Endometrial microvascular endothelial cells (primary cell): ENCODE results near the gene SH3RF3. TPM values are rescaled to one million over a fixed set of nuclear protein-coding genes. Genes with fewer than 3 reads are reported as not detected.

Source experiments
- in situ Hi-C: cut with HindIII; loops from 2 replicates; pipeline ENCODE4 v1.10.0; 2017; ENCODE audit warnings: low sequenced_read_pairs, low pct_unique_long_range_greater_than_20kb; ENCODE audit errors: inconsistent ontology term
- total RNA-seq: library from RNA; depleted of rRNA; stranded (reverse); fragments of >200 nt; gene quantifications from one replicate; pipeline ENCODE4 v1.2.3, GENCODE V29; 2015; ENCODE audit errors: inconsistent ontology term

Gene SH3RF3
- total RNA-seq, 1 donor from 2014 or later = 11.7 TPM

DNA sequence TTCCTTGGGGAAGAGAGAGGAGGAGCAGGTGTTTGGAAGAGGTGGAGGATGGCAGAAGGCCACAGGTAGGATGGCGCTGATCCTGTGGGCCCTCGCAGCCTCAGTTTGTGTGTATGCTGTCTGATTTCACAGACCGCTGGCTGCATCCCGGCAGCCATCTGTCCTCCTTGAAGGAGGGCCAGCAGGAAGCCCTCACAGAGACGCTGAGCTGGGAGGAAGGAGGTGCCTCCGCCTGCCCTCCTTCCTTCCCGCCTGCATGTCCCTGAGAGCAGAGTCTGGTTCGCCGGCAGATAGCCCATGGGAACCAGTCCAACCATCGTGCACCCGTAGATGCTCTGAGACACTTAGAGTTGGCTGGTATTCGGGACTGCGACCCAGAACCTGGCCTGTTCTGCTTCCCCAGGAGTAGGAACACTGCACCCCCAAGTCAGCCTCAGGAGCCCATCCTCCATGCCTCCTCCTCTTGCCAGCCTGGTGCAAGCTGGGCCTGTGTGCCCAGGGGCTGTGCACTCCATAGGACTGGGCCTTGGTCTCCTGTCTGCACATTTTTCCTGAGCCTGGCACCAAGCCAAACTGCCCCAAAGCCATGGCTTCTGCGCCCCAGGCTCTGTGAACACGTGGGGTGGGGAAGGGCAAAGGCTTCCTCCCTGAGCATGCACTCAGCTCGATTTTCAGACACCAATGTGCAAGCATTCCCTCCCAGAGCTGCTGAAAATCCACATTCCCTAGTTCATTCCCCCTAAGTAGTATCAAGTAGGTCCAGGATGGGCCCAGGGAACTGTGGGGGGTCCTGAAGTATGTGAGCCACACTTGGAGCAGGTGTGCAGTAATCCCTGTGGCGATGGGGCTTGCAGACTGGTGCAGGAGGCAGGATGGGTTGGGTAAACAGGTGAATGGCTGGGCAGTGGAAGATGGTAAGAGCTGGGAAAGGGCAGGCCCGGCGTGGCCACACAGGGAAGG is 369.2 kb downstream of the SH3RF3 start:
- in situ Hi-C loops = no loop called here

DNA sequence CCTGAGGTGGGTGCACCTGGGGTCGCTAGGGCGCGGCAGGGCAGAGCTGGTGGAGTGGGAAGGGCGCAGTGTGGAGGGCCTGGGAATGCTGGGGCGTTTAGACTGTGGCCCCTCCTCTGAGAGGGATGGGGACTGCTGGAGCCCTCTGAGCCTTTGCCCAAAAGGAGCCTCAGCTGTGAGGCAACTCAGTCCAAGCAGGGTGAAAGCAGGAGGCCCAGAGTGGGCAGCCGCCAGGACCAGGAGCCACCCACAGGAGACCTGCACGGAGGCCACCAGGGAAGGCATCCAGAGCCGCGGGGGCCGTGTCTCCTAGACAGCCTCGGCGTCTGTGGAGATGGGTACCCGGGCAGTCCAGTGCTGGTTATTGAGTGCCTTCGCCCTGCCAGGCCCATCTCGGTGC is 369.9 kb downstream of the SH3RF3 start:
- in situ Hi-C loops = no loop called here

DNA sequence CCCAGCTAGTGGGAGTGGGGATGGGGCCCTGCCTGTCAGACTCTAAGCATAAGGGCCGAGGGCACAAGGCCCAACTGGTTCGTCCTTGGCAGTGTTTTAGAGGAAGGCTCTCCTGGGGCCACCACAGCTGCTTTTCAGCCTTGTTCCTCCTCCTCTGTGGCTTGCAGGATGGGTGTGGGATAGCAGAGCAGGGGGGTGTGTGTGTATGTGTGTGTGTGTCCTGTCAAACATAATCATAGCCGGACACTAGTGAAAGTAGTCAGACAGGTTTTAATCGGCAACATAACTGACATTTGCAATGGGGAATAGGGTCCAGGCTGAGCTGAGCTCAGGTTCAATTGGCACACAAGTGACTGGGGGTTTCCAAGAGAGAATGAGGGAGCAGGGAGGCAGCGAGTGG is 370.6 kb downstream of the SH3RF3 start:
- in situ Hi-C loops = no loop called here

DNA sequence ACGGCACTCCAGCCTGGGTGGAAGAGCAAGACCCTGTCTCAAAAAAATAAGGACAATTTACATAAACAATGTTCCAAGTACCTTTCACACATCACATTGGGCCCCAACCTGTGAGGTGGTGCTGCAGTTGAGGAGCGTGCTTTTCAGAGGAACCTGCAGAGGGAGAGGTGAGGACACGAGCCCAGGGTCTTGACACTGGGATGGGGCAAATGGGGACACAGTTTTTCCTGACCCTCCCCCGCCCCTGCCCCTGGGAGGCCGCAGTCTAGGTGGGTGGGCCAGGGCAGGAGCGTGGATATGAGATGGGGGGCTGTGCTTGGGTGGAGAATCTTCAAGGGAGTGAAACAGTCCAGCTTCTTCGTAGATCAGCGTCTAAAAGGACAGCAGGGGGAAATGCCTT is 371.9 kb downstream of the SH3RF3 start:
- in situ Hi-C loops = no loop called here

DNA sequence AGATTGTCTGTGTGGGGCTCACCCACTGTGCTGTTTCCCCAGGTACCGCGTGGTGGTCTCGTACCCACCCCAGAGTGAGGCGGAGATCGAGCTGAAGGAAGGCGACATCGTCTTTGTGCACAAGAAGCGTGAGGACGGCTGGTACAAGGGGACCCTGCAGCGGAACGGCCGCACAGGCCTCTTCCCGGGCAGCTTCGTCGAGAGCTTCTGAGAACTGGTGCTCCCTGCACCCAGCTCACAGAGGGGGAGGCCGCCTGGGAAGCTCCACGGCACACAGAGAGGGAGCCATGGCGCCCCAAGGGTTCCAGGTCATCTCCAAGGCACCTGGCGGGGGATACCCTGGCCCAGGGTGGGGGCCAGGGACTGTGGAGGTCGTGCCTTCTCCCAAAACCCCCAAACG is 372.5 kb downstream of the SH3RF3 start:
- in situ Hi-C loops = no loop called here

DNA sequence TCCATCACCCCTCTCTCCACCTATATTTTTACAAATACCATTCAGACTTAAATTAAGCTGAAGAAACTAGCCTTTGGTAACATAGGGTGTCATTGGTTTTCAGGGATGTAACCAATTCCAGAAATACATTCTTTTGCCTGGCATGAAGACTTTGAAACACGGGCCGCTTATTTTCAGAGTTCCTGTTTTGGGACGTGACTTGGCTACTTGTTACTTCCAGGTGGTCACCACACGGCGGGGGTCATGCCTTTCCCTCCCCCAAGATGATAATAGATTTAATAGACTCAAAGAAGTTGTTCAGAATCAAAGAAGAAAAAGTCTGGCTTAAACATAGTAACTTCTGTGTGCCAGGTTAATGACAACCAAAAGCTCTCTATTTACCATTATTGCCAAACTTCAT is 374.2 kb downstream of the SH3RF3 start:
- in situ Hi-C loops = no loop called here

DNA sequence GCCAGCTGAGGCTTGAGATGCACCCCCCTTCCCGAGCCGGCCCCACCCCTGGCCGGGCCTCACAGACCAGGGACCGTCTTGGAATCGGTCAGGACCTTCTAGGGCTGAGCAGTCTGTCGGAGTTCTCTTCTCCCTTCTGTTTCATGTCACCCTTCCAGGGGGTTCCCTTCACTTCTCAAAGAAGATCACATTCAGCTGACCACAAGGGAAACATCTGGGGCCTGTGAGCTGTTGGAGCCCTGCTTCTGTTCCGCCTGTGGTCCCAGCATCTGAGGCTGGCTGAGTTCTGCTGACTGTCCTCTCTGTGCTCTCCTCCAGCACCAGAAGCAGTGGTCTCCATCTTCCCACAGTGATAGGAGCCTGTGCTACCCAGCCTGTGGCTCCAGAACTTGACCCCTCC is 378.2 kb downstream of the SH3RF3 start:
- in situ Hi-C loops = no loop called here

DNA sequence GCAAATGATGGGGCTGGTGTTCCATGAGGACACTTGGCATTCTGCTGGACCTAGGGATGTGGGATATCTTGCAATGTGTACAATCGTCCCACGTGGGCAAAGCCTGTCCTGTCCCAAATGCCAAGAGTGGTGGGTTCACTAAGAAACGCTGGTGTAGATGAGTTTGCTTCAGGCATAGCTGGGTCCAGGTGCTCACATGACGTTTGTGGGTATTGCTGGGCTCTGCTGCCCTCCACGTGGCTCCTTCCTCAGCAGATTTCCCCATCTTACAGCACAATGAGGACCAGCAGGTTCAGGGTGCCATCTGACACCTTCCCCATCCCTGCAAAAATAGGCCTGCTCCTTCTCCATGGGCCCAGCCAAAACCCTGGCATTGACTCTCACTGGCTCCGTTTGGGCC is 378.8 kb downstream of the SH3RF3 start:
- in situ Hi-C loops = no loop called here

DNA sequence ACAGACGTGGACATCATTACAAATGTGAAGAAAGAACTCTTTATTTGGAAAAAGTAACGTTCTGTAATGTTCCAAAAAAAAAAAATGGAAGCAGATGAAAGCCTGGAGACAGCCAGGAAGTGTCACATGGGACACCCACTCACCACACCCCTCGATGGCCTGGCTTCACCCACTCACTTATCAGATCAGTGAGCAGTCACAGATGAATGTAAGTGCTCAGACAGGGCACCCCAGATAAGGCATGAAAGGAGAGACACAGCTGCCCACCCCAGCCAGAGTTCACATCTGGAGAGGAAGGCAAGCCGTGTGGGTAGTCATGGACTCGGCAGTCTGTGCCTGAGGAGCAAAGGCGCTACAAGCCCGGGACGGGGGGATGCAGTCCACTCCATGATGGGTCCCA is 379.6 kb downstream of the SH3RF3 start:
- in situ Hi-C loops = no loop called here

DNA sequence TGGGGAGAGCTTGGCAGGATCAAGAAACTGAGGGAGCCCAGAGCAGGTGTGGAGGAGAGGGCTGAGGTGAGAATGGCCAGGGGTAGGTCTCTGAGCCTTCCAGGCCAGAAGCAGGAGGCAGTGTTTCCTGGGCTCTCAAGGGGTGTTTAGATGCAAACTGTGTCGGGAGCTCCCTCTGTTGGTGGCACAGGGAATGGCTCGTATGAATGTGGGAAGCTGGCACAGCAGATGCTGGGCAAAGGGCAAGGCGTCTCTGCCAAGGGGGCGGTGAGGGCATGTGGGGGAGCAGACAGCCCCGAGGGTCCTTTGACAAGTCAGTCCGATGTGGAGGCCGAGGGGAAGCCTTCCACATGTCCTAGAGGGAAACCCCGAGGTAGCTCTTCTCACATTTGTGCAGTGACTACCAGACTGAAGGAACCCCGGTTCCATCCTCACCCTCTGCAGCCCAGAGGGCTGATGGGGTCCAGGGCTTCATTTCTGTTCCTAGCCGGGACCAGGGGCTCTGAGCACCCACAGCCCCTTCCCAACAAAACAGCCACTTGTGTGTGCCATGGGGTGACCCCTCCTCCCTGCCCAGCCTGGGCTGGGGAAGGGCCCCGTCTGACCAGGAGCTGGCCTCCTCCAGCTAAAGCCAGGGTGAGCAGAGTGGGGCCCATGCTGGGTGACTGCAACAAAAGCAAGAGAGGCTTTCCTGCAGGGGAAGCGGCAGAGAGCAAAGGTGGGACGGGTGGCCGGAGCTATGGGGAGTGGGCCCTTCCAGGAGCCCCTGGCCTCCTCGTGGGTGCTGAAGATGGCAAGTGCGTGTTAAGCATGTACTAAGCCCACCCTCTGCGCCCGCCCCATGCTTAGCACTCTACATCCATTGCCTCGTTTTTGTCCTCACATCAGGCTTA is 381.4 kb downstream of the SH3RF3 start:
- in situ Hi-C loops = no loop called here

DNA sequence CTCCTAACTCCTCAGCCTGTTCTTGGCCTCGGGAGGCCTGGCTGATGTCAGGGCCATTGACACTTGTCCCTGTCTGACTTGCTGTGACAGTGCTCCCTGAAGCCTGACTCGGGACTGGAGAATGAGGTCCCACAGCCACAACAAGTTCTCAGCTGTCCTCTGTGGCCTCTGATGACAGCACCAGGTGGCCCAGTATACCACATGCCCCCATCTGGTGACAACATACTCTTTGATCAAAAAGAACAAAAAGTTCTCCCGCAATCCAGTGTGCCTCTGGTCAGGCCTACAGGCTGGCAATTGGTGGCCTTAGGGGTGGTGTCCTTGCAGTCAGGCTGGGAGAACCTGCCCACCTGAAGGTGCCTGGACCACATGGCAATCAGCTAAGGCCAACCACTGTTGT is 382.2 kb downstream of the SH3RF3 start:
- in situ Hi-C loops = no loop called here

DNA sequence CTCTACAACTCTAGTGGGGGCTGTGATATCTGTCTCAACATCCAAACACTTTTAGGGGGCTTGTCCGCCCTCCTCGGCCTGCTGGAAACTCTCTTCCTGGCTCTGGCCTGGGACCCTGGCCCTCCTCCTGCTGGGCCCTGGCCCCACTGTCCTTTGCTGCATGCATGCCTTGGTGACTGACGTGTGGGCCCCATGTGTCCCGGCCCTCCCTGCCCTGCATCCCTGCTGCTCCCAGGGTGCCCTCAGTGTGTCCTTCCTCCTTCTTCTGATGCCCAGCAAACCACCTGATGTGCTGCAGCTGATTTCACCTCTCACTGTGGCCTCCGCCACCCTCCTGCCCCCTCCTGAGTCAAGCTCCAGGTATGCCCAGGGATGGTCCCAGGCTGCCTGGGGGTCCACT is 383.1 kb downstream of the SH3RF3 start:
- in situ Hi-C loops = no loop called here

DNA sequence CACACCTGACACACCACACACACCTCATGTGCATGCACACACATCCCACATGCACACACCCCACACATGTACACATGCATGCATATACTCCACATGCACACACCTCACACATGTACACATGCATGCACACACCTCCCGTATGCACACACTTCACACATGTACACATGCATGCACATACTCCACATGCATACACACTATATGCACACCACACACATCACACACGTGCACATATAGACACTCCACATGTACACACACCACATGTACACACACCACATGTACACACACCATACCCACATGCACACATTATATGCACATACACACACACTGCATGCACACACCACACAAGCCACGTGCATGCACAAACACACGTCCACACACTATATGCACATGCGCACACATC is 384.2 kb downstream of the SH3RF3 start:
- in situ Hi-C loops = no loop called here

DNA sequence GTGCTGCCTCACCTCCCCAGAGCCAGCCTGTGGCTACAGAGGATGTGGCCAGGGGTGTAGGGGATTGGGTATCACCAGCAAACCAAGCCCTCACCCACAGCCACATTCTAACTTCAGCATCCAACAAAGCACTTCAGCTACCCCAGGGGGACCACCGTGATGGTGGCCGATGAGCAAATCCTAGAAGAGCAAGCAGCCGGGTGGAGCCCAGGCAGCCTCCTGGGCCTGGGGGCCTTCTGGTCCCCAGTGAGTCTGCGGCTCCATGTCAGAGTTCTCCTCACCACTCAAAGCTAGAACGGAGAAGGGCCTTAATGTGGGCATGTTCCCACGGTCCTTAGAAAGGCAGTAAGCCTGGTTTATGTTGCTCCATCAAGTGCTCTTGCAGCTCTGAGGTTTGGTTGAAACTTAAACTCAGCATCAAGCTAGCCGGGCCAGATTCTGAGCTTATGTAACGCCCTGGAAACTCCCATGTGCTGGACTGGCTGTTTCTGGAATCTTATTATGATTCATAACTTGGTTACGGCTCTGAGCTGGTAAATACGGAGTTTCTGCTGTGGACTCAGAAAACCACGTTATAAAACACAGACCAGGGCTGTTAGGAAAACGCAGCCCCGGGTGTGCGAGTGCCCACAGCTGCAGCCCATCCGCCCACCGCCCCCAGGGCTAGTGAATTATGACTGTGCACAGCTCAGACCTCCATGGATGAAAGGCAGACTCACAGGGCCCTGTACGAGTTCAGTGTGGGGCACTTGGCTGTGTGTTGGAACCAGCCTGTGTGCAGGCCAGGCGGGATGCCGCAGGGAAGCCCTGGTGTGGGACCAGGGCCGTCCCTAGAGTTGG is 385.0 kb downstream of the SH3RF3 start:
- in situ Hi-C loops = no loop called here

DNA sequence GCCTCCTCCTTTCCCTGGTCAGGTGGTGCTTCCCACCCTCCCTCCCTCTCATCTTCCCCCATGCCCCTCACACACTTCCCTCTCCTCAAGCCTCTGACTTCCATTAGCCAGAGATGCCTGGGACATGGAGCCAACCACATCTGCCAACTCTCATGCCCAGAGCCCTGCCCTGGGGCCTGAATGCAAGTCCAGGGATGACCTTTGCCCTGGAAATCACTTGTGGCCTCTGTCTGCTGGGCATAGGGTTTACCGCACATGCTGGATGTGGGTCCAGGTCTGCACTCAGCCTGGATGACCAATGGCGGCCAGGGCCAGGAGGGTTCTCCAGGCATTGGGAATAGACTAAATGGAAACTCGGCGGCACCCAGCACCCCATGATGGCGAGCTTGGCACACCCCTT is 385.9 kb downstream of the SH3RF3 start:
- in situ Hi-C loops = no loop called here

DNA sequence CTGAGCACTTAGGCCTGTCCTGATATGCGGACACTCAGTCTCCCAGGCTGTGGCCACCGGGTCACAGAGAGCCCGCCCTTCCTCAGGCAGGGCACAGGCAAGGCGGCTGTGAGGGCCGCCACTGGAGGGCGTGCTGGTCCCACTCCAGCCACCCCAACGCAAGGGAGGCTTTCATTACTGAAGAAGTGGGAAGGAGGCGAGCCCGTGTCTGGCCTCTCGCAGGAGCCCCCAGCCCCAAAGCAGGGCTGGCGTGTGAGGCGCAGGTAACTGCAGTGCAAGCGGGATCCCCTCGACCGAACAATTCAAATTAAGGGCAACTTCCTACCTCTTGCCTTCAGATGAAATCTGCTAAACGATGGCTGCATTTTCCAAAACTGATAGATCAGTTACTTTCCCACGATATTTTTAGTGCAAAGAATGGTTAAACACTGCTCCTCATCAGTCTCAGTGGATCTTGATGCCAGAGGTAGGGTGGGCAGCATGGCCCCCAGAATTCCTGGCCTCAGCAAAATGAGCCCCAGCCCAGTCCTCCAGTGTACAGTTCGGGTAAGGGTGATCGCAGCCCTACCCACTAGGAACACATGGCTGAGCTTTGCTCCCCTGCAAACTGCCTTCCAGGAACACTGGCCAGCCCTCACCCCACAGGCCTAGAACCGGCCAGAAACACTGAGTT is 387.6 kb downstream of the SH3RF3 start:
- in situ Hi-C loops = no loop called here

DNA sequence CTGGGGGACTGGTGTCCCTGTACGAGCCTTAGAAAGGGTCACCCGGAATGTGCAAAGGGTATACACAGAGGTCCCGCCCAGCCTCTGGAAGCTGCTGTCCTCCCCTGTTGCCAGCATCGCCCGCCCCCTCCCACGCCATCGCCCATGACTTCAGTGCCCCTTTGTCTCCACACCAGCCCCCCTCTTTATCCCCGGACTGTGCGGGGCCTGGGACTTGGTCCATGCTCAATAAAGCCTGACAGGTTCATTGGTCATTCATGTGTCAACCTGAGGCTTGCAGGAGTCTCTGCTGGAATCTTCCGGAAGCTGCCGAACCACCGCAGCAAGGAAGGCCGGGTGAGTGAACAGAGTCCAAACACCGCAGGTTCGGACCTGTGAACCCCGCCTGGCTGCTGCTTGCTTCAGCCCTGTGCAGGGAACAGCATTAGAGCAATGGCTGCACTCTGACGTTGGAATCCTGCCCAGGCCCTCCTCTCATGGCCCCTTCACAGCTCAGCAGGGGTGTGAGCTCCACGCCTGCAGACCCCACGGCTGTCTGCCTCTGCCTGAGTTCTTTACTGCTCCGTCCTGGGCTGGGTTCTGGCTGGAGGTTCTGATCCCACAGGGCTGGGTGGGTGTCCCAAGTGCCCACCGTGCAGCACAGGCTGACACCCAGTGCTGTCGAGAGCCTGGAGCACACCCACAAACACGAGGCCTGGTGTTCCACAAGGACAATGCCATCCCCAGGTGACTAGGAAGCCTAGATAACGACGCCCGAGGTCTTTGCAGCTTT is 388.3 kb downstream of the SH3RF3 start:
- in situ Hi-C loops = no loop called here

DNA sequence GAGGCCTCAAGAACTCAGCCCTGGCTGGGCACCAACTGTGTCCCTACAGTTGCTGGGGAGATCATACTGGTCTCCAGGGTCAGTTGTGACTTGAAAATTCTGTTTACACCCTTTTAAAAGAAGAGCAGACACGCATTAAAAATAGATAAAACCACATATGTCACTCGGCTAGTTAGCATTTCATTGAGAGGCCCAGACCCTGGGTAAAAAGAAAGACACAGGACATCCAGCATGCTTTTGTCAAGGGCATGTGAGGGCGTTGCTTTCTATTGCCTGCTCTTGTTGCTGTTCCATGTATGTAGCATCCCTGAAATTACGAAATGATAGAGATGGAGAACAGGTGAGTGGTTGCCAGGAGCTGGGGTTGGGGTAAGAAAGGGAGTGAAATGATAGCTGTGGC is 390.5 kb downstream of the SH3RF3 start:
- in situ Hi-C loops = no loop called here
